Skin of body (tissue), 2 donors: Measurements from ENCODE around the gene SEL1L. TPM values are rescaled to one million over a fixed set of nuclear protein-coding genes. Genes with fewer than 3 reads are reported as not detected.
"Not testable (repeated sequence)": the region's sequence is repeated elsewhere in the genome, so short reads cannot be mapped to it uniquely, and the experiment has no call there.

Source experiments
- DNase-seq: peaks from one replicate; lab custom pipeline; 2025; lab: John Stamatoyannopoulos, UW
- total RNA-seq: library from RNA; depleted of rRNA; stranded (reverse); fragments of >200 nt; gene quantifications from one replicate; pipeline ENCODE4 v1.2.3, GENCODE V29; 2014

Gene SEL1L
- 45.7 TPM for total RNA-seq

DNA sequence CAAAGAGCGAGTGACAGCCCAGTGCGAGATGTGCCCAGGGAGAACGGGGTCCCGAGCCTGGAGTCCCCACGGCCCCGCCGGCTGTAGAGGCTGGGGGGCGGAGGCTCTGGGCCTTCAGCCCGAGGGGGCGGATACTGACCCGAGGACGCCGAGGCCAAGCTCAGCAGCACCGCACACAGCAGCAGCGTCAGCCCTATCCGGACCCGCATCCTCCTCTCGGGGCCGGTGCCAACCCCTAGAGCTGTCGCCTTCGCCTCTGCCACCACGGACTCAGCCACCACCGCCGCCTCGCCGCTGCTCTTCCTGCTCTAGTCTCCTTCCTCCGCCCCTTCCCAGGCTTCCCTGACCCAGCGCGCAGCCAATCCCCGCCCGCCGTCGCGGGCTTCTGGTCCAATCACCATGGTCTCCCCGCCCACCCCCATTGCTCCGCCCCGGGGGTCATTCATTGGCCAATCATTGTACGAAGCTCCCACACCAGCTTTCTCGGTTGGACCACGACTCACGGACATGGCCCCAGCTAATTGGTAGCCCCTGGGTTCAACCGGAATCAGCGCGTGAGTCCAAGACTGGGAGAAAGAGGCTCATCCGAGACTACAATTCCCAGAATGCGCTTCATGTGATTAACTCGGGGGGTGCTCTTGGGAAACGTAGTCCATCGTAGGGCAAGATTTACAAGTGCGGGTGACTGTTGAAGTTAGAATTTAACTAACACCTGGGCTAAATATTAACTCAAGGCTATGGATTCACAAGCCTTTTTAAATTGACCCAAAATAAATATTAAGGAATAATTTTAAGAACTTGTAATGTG, at the start of gene SEL1L:
SEL1L (minus strand) TSS at position 318 of the 808 bp plus-strand sequence; CDS start at position 209, 109 bp downstream.
- DNase-seq, result peak; percentile 100

GRCh38 chr14:81582420-81582819, 48.8 kb upstream of the SEL1L start:
- no peak for DNase-seq

- no peak for DNase-seq
Measured at GRCh38 chr14:81579115-81579514, 45.5 kb upstream of the SEL1L start.

DNA sequence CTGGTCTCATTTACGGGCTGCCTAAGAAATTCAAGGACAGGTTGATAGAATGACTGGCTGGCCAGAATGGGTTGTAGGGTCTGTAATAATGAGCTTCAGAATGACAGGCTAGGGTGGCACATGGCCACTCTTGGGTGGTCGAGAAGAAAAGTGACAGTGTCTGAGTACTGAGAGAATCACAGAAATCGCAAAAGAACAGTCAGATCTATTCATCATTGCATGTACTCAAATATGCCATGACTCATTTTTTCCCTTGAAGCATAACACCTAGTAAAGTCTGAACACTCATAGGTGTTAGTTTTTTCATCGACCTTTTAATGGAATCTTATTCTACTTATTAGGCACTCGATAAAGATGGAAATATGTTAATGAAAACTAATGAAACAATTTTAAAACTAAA, 37.8 kb upstream of the SEL1L start:
- no peak for DNase-seq

GRCh38 chr14:81567302-81567701, 33.6 kb upstream of the SEL1L start:
- DNase-seq, result no peak

DNA sequence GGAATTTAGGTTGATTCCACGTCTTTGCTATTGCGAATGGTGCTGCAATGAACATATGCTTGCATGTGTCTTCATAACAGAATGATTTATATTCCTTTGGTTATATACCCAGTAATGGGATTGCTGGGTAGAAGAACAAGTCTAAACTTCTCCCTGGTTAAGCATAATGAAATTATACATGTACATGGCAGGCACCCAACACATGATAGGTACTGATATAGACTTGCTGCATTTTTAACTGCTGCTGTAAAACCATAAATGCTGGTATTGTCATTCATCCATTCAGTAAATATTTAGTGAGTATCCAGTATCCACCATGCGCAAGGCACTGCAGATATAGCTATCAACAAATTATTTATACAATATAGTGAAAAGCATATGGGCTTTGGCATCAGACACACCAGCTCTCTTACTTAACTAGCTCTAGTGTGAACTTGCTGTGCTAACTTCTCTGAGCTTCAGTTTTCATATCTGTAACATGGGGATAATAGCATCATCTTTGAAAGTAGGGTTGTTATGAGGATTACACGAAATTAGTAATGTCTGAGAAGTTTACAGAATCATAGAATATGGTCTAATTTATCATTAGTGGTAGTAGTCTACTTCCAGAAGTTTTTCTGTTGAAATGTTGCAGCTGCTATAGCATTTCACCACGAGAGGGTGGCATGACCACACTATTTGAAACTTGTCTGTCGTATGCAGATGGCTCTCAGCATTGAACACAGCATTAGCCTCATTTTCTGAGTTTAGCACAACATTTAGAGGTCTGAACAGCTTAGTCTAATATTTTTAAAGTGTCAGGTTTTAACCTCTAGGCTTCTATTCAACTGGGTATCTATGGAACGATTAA, 32.0 kb upstream of the SEL1L start:
- DNase-seq, result peak; percentile 8

GRCh38 chr14:81562818-81563217, 29.2 kb upstream of the SEL1L start:
- DNase-seq, result no peak

- no peak for DNase-seq
Measured at GRCh38 chr14:81561084-81561775, 27.6 kb upstream of the SEL1L start.

GRCh38 chr14:81559385-81559784, 25.7 kb upstream of the SEL1L start:
- DNase-seq, result no peak

GRCh38 chr14:81557146-81557545, 23.5 kb upstream of the SEL1L start:
- DNase-seq, result no peak

DNA sequence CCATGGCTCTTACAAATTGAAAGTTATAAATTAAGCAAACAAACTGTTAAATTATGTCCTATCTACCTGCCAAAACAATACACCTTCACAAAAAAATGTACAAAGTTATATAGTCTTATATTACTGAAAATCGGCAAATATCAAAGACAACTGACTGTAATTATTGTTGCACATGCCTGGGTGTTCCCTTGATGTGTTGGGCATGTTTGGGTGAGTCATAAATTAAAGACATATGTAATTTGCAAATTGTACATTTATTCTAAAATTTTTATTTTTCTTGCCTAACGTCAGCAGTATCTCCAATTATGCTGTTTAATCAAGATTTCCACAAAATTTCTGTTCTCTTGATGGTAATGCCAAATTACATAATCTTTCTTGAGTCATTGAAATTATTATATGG, 22.0 kb upstream of the SEL1L start:
- DNase-seq, result no peak

DNA sequence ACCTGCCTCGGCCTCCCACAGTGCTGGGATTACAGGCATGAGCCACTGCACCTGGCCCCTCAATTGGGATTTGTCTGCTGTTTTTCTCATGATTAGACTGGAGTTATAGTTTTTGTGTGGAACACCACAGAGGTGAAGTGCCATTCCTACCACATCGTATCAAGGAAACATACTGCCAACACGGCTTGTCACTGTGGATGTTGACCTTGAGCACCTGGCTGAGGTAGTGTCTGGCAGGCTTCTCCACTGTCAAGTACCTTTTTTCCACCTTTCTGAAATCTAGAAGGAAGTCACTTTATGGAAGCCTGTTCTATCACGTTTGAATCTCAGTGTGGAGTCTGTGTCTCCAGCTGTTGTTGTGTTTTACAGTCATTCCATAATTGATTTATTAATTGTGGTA, 21.4 kb upstream of the SEL1L start:
- DNase-seq, result no peak

GRCh38 chr14:81551471-81551870, 17.8 kb upstream of the SEL1L start:
- no peak for DNase-seq

DNA sequence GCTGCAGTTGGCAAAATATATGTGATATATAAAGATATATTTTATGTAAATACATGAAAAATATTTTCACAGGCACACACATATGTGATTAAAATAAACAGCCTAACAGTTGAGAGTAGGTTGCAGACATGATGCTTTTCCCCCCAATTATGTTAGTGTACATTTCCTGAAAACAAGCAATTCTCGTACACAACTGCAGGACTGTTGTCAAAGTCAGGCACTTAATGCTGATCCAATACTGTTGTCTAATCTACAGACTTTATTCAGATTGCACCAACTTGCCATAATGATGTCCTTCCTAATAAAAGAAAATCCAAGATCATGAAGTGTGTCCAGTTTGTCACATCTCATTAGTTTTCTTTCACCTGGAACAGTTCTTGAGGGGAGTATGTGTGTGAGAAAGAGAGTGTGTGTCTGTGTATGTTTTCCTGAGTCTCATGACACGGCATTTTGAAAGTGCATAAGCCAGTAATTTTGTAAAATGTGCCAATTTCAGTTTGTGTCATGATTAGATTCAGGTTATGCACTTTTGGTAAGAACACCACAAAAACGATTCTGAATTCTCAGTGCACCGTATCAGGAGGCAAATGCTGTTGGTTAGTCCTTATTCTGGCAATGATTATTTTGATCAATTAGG, 16.5 kb upstream of the SEL1L start:
- no peak for DNase-seq

- not testable (repeated sequence) for DNase-seq
Measured at GRCh38 chr14:81541206-81541605, 7.6 kb upstream of the SEL1L start.

DNA sequence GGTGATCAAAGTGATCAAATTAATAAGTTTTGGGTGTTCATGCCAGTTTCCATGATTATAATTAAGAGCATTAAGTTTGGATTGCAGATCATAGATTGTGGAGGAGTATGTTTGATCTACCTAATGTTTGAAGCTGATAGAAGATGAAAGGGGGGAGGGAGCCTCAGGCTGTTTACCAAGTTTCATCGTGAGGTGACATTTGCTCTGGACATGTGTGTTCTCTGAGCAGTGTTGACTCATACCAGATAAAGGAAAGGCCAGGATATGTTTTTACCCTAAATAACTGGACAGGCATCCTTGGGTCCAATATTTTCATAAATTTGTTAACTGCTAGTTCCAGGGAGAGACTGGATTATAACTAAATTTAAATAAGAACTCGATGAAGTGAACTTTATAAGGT, 3.5 kb upstream of the SEL1L start:
- DNase-seq, result no peak

DNA sequence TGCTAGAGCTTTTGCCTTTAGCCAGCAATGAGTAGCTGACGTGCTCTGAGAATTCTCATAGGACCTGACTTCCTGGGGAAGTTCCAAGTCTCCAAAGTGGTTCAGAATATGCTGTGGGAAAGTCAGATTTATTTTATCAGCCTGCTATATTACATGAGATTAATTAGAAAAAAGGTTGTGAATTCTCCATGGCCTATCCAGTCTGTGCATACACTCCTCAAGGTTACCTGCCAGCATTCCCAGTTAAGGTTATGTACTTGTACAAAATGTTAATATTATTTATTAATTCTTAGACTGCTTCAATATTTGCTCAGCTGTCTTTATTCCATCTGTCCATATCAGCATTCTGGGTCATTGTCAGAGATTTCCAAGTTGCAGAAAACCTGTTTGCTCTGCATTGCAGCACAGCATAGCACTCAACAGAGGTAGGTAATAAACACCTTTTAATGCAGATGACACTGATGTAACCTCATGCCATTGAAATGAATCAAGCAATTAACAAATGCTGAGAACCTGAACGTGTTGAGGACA, 2.7 kb upstream of the SEL1L start:
- no peak for DNase-seq

DNA sequence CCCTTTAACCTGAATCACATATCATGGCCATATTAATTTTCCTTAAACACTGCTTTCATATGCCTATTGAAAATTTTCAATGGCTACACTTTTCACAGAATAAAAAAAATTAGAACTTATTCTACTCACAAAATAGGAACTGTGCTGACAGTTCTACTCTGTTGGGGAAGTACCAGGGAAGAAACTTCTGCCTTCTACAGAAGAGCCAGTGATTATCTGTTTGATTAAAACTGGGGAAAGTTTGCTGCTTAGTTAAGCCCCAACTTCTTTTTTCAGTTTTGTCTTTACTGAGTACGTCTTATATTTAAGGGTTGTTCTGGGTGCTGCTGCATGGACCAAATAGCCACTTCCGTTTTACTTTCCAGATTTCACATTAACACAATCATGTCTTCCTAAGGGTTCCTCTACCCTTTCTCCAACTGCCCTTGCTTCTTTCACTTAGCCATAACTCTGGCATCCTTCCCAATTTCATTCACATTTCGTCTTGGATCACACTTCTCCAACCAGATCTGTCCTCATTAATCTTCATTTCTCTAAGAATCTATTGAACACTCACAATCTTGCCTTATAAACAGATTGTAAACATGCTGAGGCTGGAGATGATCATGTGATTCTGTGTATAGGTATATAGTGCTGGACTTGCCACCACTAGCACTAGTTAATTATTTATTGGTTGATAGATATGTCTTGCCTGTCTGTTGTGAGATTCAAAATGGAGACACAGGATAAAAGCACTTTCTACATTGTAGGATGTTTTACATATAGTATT, 1.9 kb upstream of the SEL1L start:
- DNase-seq, result no peak

DNA sequence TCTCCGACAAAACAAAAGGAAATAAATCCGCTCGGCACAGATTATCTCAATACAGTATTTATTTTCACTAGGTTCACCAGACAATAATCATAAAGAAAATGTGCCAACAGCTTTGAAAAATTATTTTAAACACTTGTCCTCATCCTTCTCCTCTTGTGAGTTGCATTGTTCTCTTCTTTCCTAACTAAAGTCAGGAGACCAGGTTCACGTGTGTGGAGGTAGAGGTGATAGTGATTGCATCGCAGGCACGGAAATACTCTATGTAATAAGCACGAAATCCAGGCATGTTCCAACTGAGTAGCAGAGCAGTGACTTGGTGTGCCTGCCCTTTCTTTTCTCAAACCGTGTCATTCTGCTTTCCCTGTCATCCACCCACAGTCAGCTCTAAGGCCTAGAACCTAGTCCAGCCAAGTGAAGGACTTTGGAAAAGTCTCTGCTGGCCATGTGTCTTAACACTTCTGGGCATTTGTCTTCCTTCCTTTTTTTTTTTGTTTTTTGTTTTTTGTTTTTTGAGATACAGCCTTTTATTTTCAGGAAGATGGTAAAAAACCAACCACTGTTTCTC, 939 bp upstream of the SEL1L start:
- no peak for DNase-seq

DNA sequence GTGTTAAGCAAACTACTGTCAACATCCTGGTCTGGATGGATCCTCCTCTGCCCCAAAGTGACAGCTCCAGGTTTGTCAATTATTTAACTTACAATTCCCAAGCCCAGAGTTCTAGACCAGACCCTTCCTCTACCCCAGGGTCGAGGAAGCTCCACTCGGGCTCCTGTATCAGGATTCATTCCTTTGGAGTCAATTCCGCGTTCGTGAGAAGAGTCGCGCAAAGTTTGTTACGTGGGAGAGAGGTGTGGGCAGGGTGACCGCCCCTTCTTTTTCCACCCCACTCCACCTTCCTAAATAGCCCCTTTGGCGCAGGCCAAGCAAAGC, 479 bp downstream of the SEL1L start:
- no peak for DNase-seq
